GM21528 (cell line): ENCODE results near the gene FOXL2.

Experiments used
- ATAC-seq: cut with Tn5 transposase; IDR thresholded peaks from one replicate; pipeline ENCODE4 v1.9.1; 2021; ENCODE audit warnings: mild to moderate bottlenecking, moderate library complexity; ENCODE audit not compliant: unreplicated experiment, low FRiP score

FOXL2 gene

GRCh38 chr3:138945709-138946662 is 951 bp downstream of the FOXL2 start:
- ATAC-seq = no peak

- ATAC-seq = no peak
These were observed 1.8 kb downstream of the FOXL2 start for GRCh38 chr3:138944929-138945708.

- no peak for ATAC-seq
These were observed 2.3 kb downstream of the FOXL2 start for GRCh38 chr3:138944654-138944928.

- no peak for ATAC-seq
These were observed 2.9 kb downstream of the FOXL2 start for GRCh38 chr3:138943724-138944653.

DNA sequence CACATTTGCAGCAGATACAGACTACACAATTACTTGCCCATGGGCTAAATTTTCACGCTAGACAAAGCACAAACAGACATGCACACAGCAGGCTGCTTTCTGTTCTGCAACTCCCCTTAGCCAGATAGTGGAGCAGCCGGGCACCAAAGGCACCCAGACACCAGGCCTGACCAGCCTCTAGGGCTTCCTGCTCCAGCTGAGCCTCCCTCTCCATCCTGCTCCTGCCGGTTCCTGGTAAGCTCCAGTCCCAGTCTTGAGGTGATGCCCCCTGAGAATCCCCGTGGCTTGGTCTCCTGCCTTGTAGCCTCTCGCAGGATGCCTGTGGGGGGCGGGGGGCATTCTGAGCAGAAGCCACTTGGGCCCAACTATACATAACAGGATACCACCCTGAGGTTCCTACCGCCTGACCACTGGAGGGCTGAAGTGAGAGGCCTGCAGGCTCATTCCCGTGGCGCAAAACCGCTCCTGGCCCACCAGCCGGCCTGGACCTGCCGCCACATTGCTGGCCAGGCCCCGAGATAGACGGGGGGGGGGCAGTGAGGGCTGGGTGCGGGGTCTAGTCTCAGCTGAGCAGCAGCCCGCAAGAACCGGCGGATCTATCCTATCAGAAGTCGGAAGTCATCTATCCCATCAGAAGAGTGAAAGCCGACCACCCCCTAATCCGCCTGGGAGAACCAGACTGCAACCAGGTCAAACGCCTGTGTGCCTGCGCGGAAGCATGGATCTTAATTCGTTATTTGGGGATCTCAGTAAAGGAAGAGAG is 3.9 kb downstream of the FOXL2 start:
- ATAC-seq = no peak

- no peak for ATAC-seq
These were observed 4.7 kb downstream of the FOXL2 start for GRCh38 chr3:138942271-138942670.

DNA sequence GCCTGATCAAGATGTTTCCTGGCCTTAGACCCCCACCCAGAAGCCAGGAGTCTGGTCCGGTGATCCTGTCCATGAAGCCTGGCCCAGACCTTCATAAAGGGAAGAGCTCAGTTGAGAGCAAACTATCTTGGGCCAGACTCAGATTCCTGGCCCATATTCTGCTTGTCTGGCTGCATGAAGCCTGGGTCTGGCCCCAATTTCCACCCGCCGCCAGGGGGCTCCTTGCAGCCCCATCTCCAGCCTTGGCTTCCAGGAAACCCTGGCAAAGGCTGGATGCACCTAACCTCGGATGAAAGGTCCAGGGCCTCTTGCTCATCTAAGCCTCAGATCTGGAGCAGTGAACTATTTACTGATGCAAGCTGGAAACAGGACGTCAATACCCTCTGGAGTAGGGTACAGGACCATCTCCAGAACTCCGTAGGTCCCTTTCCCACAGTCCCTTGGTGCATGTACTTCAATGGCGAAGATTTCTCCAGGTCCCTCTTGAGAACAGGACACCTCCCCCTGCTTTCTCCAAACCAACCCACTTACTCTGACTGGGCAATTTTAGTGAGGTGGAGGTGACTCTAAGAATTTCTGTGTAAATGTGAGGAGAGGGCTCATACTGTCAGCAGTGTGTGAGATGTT is 5.6 kb downstream of the FOXL2 start:
- ATAC-seq = no peak

- no peak for ATAC-seq
These were observed 6.5 kb downstream of the FOXL2 start for GRCh38 chr3:138940446-138940845.

DNA sequence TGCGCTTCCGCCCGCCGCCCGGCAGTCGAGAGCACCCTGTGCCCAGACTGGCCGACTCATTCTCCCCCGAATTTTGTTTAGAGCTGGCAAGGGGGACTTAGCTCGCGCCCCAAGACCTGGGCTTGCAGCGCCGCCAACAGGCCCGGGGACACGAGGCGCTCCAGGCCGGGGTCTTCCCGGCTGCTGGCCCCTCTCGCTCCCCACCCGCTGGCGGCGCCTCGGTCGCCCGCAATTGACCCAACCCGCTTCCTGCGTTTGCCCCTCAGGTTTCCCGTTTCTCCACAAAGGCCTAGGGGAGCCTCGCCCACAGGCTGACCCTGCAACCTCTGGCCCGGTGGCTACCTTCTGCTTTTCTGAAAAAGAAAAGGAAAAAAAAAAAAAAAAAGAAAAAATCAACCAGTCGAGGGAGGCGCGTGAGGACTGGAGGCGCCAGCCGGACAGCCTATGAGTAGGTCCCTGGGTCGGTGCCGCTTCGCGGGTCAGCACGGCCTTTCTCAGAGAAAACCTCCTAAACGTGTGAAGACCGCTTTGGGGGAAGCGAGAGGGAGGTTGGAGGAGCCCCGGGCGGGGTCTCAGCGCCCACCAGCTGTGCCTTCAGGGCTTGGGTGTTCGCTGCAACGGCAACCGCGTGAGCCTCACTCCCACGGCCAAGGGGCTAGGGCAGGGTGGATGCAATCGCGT is 7.2 kb downstream of the FOXL2 start:
- ATAC-seq = no peak

DNA sequence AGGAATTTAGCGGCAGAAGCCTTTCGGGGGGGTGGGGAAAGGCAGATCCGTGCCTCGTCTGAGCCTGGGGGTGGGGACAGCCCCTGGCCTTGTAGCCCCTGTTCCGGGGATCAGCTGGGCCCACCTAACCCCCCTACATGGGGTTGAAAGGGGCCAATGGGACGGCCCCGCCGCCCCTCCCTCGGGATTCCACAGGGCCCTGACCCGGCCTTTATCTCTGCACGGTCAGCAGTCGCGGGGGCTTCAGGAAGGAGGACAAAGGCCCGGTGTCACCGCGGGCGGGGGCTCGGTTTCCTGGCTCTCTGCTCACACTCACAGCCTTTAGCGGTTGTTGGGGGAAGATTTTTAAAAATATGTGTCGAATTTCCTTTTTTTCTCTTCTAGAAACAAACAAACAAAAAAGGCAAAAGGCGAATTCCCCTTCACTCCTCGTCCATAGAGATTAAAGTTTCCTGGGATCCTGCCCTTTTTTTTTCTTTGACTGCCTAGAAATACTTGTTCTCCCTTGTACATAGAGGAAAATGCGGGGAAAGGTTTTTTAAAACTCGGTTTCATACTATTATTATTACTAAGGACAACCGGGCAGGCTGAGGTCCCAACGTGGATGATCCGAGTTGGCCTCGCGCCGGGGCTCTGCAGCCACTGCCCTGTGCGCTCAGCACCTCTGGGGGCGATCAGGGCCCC is 7.9 kb downstream of the FOXL2 start:
- ATAC-seq = no peak

- ATAC-seq = no peak
These were observed 8.7 kb downstream of the FOXL2 start for GRCh38 chr3:138938056-138938876.

DNA sequence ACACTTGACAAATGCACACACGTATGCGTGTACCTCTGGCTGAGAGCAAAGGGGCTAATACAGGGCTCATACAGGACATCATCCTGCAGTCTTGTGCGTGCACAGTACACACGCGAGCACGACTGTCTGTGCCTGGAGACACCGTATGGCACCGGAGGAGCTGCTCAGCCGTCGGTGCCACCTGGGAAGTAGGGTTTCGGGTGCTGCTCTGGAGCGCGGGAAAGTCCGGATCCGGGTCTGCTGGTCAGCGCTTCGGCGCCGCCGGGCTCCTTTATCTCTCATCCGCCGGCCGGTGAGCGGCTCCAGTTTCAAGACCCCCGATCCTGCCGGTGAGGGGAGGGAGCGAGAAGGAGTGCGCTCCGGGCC is 9.3 kb downstream of the FOXL2 start:
- ATAC-seq = no peak

- ATAC-seq = no peak
These were observed 9.9 kb downstream of the FOXL2 start for GRCh38 chr3:138936741-138937689.

DNA sequence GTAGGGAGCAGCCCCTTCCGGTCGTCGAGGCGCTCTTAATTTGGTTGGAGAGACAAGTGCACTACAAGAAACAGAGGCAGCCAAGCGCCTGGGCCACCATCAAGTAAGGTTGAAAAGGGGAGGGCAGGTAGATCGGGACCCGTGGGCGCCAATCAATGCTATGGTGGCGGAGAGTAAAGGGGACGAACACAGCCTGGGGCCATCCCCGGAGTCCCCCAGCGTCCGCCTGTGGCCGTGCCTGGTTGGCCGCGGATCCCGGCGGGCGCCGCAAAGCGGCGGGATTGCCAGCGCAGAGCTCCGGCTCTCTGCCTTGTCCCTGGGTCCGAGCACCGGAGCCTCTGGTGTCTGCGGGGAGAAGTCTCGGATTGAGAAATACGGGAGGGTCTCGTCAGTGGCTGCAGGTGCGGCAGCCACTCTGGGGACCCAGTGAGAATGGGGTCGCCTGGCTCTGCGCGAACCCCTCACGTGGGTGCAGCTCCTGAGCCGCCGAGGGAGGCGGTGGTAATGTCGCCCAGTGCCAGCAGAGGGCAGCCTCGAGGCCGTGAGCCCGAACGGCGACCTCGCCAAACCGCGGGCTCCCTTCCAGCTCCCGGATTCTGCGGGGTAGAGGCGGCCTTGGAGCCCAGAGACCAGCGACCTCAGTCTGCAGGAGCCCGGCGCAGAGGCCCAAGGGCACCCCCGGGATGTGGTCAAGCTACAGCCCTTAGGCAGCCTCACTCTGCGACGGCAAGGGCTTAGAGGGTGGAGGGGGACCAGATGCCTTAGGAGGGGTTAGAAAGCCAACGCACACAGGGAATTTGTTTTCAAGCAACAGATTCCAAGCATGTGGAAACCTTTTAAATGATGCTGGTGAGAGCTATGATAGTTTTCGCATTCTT is 10.8 kb downstream of the FOXL2 start:
- no peak for ATAC-seq

- ATAC-seq = no peak
These were observed 11.5 kb downstream of the FOXL2 start for GRCh38 chr3:138935505-138935862.
